Upper lobe of right lung (tissue), 1 donor: ENCODE measurements around the gene BTBD17. TPM values are rescaled to one million over a fixed set of nuclear protein-coding genes. Genes with fewer than 3 reads are reported as not detected.

Experiments
- ATAC-seq: fragments of 200-7000 bp; cut with Tn5 transposase; one replicate; pipeline ENCODE4 v1.9.1; 2020; ENCODE audit warnings: mild to moderate bottlenecking, moderate library complexity
- DNase-seq: peaks from one replicate; pipeline ENCODE4 v3.0.0-alpha.2; 2020
- H3K27ac ChIP-seq: fragments of 200-600 bp; one replicate; pipeline ENCODE4 v1.8.0; 2022
- H3K27me3 ChIP-seq: fragments of 200-600 bp; one replicate; pipeline ENCODE4 v1.8.0; 2022; ENCODE audit warnings: mild to moderate bottlenecking
- H3K36me3 ChIP-seq: fragments of 200-600 bp; one replicate; pipeline ENCODE4 v1.8.0; 2022
- H3K4me1 ChIP-seq: fragments of 200-600 bp; one replicate; pipeline ENCODE4 v1.8.0; 2022
- H3K4me3 ChIP-seq: fragments of 200-600 bp; one replicate; pipeline ENCODE4 v1.8.0; 2022; ENCODE audit warnings: mild to moderate bottlenecking
- H3K9me3 ChIP-seq: fragments of 200-600 bp; one replicate; pipeline ENCODE4 v1.8.0; 2022
- CTCF ChIP-seq: fragments of 200-600 bp; IDR thresholded peaks from one replicate; pipeline ENCODE4 v1.8.0; 2022; ENCODE audit warnings: antibody characterized with exemption
- intact Hi-C: fragments of 100-400 bp; cut with DNase I; formaldehyde crosslinking; loops from one replicate; pipeline ENCODE4 v1.11.0; 2022
- total RNA-seq: library from RNA; stranded (reverse); fragmentation: NEBNext Ultra II Directional; extraction: Animal tissue kit (Norgen Biotek cat#: 25700); gene quantifications from one replicate; pipeline ENCODE4 v1.2.1, GENCODE V29; 2021
- donor health status: DM: no; HTN: yes; CAD: no; lungs with severe emphysema.

The BTBD17 gene
- total RNA-seq, 1 donor from 2014 or later = not detected

- ATAC-seq (peak; percentile 90), DNase-seq (peak; percentile 82)
- no peaks in the 10 kb centered on the region for H3K36me3 ChIP-seq
- intact Hi-C loops = no loop called here
- no peak overlapping the region for H3K4me3 ChIP-seq
- no peak overlapping the region for H3K27ac ChIP-seq
- no peaks in the 10 kb centered on the region for H3K9me3 ChIP-seq
- no peaks in the 10 kb centered on the region for H3K27me3 ChIP-seq
- peak; percentile 87 for TF ChIP-seq CTCF
- H3K4me1 ChIP-seq = no peaks in the 10 kb centered on the region
These were observed 6.8 kb upstream of the BTBD17 start for GRCh38 chr17:74368341-74369081.

GRCh38 chr17:74367206-74367605 is 5.5 kb upstream of the BTBD17 start, which contains the start of gene GPR142:
TSS of gene GPR142 (plus strand) at chr17:74367506. CDS start at chr17:74369541, 2,035 bp downstream.
- H3K4me3 ChIP-seq = no peak within 1 kb of the TSS
- TF ChIP-seq CTCF = no peak
- ATAC-seq (no peak), DNase-seq (no peak)
- H3K27ac ChIP-seq = no peak within 1 kb of the TSS
- no peaks in the 10 kb centered on the region for H3K36me3 ChIP-seq
- no peaks in the 10 kb centered on the region for H3K9me3 ChIP-seq
- H3K27me3 ChIP-seq = no peaks in the 10 kb centered on the region
- intact Hi-C loops = no loop called here
- H3K4me1 ChIP-seq = no peaks in the 10 kb centered on the region

GRCh38 chr17:74362810-74363498 is 1.3 kb upstream of the BTBD17 start:
- DNase-seq (no peak), ATAC-seq (no peak)
- Histone ChIP-seq H3K36me3 (no peaks in the 10 kb centered on the region), H3K27ac (no peak overlapping the region), H3K4me1 (no peaks in the 10 kb centered on the region), H3K4me3 (no peak overlapping the region), H3K9me3 (no peaks in the 10 kb centered on the region), H3K27me3 (peaks cover 38% of the 10 kb centered on the region)
- no peak for TF ChIP-seq CTCF
- intact Hi-C loops = no loop called here

- H3K27me3 ChIP-seq = peaks cover 47% of the 10 kb centered on the region
- DNase-seq (no peak), ATAC-seq (no peak)
- no peak overlapping the region for H3K27ac ChIP-seq
- H3K4me1 ChIP-seq = no peaks in the 10 kb centered on the region
- no peak overlapping the region for H3K4me3 ChIP-seq
- H3K9me3 ChIP-seq = no peaks in the 10 kb centered on the region
- intact Hi-C loops = no loop called here
- no peak for TF ChIP-seq CTCF
- no peaks in the 10 kb centered on the region for H3K36me3 ChIP-seq
These were observed 369 bp upstream of the BTBD17 start for GRCh38 chr17:74362069-74362405.

GRCh38 chr17:74360899-74361229 is 804 bp downstream of the BTBD17 start:
- Histone ChIP-seq H3K4me1 (no peaks in the 10 kb centered on the region), H3K36me3 (no peaks in the 10 kb centered on the region), H3K27ac (no peak overlapping the region), H3K9me3 (no peaks in the 10 kb centered on the region), H3K4me3 (no peak overlapping the region), H3K27me3 (peaks cover 57% of the 10 kb centered on the region)
- DNase-seq = no peak
- intact Hi-C loops = no loop called here
- no peak for ATAC-seq
- no peak for TF ChIP-seq CTCF
